Large intestine (tissue), 3 donors: ENCODE measurements around the gene ZNF423. TPM values are rescaled to one million over a fixed set of nuclear protein-coding genes. Genes with fewer than 3 reads are reported as not detected.

ENCODE experiments used
- DNase-seq, 2 donors: peaks; one replicate each; pipeline versions ENCODE4 v3.0.0 to v3.0.0-alpha.2; 2013
- H3K27ac ChIP-seq: one replicate; pipeline ENCODE4 v1.5.1; 2013; ENCODE audit warnings: low read length
- H3K27me3 ChIP-seq: 2 replicates; pipeline ENCODE4 v1.6.1; 2013; ENCODE audit warnings: low read length; ENCODE audit not compliant: control insufficient read depth, insufficient read depth
- H3K36me3 ChIP-seq: 2 replicates; pipeline ENCODE4 v1.6.1; 2013; ENCODE audit warnings: low read length; ENCODE audit not compliant: control insufficient read depth, insufficient read depth
- H3K4me1 ChIP-seq: one replicate; pipeline ENCODE4 v1.6.1; 2013; ENCODE audit warnings: low read length; ENCODE audit not compliant: control insufficient read depth, insufficient read depth
- H3K4me3 ChIP-seq: one replicate; pipeline ENCODE4 v1.5.1; 2013; ENCODE audit warnings: low read length
- H3K9me3 ChIP-seq: one replicate; pipeline ENCODE4 v1.6.1; 2013; ENCODE audit warnings: mild to moderate bottlenecking, low read depth, low read length, moderate library complexity; ENCODE audit not compliant: control insufficient read depth
- WGBS: methylation state at CpG from one replicate; pipeline ENCODE4 v1.1.5; 2013; ENCODE audit warnings: low lambda C conversion rate; ENCODE audit not compliant: insufficient coverage; 5-methylcytosine and 5-hydroxymethylcytosine counted together
- polyA plus RNA-seq: library from polyadenylated mRNA; unstranded; fragments of 120-200 nt; gene quantifications from one replicate; pipeline ENCODE4 v1.2.1, GENCODE V29; 2013

The ZNF423 gene
- polyA plus RNA-seq, 1 donor, result 6.7 TPM

DNA sequence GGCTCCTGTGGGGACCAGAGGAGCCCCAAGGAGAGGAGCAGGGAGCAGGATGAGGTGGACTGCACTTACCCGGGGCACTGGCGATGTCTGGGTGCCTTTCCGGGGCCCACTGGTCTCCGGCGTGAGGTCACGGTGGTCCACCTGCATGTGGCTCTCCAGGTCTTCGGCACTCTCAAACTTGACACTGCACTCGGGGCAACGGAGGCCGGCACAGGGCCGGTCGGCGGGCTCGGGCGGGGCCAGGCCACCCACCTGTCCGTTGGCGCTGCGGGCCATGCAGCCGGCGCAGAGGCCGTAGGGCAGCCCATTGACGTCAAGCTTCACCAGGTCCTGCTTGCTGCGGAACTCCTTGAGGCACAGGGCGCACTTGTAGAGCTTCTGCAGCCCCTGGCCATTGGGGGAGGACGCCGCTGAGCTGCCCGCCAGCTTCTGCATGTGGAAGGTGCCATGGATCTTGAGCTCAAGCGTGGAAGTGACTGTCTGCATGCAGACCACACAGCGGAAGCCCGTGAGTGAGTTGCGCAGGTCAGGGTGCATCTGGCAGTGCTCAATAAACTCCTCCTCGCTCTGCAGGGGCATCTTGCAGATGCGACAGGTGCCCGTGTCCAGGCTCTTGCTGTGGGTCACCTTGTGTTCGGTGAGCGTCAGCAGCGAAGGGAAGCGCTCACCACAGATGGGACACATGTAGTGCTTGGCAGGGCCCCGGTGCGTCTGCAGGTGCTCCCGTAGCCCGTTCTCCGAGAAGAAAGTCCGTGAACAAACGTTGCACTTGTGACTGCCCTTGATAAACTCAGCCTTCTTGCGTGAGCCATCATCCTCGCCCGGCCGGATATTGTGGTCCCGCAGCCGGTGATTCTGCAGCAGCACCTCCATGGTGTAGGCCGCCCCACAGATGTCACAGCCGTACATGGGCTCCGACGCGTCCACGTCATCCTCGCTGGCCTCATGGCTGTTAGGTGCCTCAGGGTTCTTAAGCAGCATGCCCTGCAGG lies 220.0 kb downstream of the ZNF423 start:
- WGBS, result no CpG with 5 or more reads among the region's 58 CpGs
- Histone ChIP-seq H3K36me3 (peaks cover 36% of the 10 kb centered on the region), H3K27ac (no peak overlapping the region), H3K9me3 (no peaks in the 10 kb centered on the region), H3K4me3 (no peak overlapping the region), H3K4me1 (peaks cover 9% of the 10 kb centered on the region), H3K27me3 (no peaks in the 10 kb centered on the region)
- no peak for DNase-seq

- H3K9me3 ChIP-seq, result no peaks in the 10 kb centered on the region
- peaks cover 9% of the 10 kb centered on the region for H3K4me1 ChIP-seq
- no peaks in the 10 kb centered on the region for H3K27me3 ChIP-seq
Measured at GRCh38 chr16:49635009-49635350, 220.9 kb downstream of the ZNF423 start.

GRCh38 chr16:49634235-49635008 lies 221.5 kb downstream of the ZNF423 start:
- H3K4me1 ChIP-seq, result peaks cover 6% of the 10 kb centered on the region

More at GRCh38 chr16:49635009-49635350, 220.9 kb downstream of the ZNF423 start:
- WGBS, result no CpG with 5 or more reads among the region's 1 CpG
- Histone ChIP-seq H3K36me3 (peaks cover 36% of the 10 kb centered on the region), H3K4me3 (no peak overlapping the region), H3K27ac (no peak overlapping the region)
- DNase-seq, result no peak

GRCh38 chr16:49632795-49633184 lies 223.1 kb downstream of the ZNF423 start:
- H3K4me1 ChIP-seq, result no peaks in the 10 kb centered on the region
- no peak overlapping the region for H3K27ac ChIP-seq
- no peaks in the 10 kb centered on the region for H3K27me3 ChIP-seq
- no CpG with 5 or more reads among the region's 4 CpGs for WGBS
- DNase-seq, result no peak
- H3K4me3 ChIP-seq, result no peak overlapping the region
- H3K9me3 ChIP-seq, result peaks cover 7% of the 10 kb centered on the region
- peaks cover 34% of the 10 kb centered on the region for H3K36me3 ChIP-seq

More at GRCh38 chr16:49634235-49635008, 221.5 kb downstream of the ZNF423 start:
- no peak for DNase-seq
- H3K27me3 ChIP-seq, result no peaks in the 10 kb centered on the region
- H3K27ac ChIP-seq, result no peak overlapping the region
- no peak overlapping the region for H3K4me3 ChIP-seq
- no peaks in the 10 kb centered on the region for H3K9me3 ChIP-seq
- peaks cover 36% of the 10 kb centered on the region for H3K36me3 ChIP-seq
- WGBS, result no CpG with 5 or more reads among the region's 10 CpGs

GRCh38 chr16:49632086-49632794 lies 223.7 kb downstream of the ZNF423 start:
- no CpG with 5 or more reads among the region's 9 CpGs for WGBS
- Histone ChIP-seq H3K36me3 (peaks cover 28% of the 10 kb centered on the region), H3K4me1 (no peaks in the 10 kb centered on the region), H3K27ac (no peak overlapping the region), H3K4me3 (no peak overlapping the region), H3K27me3 (no peaks in the 10 kb centered on the region), H3K9me3 (peaks cover 12% of the 10 kb centered on the region)
- DNase-seq, result no peak

DNA sequence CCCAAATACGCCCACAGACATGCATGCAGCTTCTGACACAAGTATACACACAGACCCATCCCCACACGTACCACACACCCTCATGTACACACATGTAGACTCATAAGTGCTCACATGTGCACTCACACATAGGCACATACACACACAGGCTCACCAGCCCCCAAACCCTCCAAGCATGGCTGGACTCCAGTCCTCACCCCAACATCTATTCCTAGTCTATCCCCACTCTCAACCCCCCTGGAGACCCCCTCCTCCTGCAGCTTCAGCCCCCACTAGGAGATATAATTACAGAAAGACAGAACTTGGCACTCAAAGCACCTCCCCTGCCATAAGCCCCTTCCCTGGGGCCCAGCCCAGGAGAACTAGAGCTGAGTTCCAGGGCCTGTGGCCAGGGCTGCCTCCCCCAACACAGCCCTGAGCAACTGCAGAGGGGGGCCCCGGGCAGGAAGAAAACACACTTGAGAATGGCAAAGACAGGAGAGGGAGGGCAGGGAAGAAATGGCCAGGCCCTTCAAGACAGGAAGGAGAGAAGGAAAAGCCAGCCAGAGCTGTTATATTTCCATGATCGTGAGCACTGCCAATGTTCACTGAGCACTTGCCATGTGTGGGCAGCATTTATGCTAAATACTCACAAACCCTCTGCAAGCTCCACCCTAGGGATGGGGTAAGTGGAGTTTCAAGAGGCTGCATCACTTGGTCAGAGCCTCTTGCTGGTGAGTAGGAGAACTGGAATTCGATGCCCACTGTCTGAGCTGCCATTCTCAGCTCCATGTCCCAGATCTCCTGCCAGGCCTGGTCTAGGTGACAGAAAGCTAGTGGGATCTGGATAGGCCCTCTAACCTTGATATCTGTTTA lies 224.5 kb downstream of the ZNF423 start:
- H3K27me3 ChIP-seq, result no peaks in the 10 kb centered on the region
- H3K36me3 ChIP-seq, result peaks cover 21% of the 10 kb centered on the region
- no peak for DNase-seq
- no peak overlapping the region for H3K4me3 ChIP-seq
- H3K4me1 ChIP-seq, result no peaks in the 10 kb centered on the region
- peaks cover 14% of the 10 kb centered on the region for H3K9me3 ChIP-seq
- no peak overlapping the region for H3K27ac ChIP-seq
- WGBS, result no CpG with 5 or more reads among the region's 5 CpGs

GRCh38 chr16:49630783-49631182 lies 225.1 kb downstream of the ZNF423 start:
- Histone ChIP-seq H3K9me3 (peaks cover 14% of the 10 kb centered on the region), H3K4me1 (no peaks in the 10 kb centered on the region), H3K4me3 (no peak overlapping the region), H3K27ac (no peak overlapping the region), H3K27me3 (no peaks in the 10 kb centered on the region), H3K36me3 (peaks cover 14% of the 10 kb centered on the region)
- no peak for DNase-seq
- no CpG with 5 or more reads among the region's 4 CpGs for WGBS

DNA sequence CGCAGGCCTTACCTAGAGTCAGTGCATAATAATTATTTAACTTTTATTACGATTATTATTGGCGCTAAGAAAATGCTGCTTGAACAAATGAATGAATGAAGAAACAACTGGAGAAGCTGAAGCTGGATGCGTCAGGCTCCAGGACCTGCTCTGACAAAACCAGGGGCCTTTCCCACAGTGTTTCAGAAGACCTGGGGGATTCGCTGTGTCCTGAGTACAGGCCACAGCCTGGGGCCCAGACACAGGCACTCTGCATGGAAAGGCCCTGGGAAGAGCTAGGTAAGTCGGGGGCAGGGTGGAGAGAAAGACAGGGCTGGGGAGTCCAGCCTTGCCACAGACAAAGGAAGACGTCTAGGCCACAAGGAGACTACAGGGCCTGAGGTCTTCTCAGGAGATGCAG lies 226.1 kb downstream of the ZNF423 start:
- Histone ChIP-seq H3K27ac (no peak overlapping the region), H3K27me3 (no peaks in the 10 kb centered on the region), H3K36me3 (peaks cover 9% of the 10 kb centered on the region), H3K4me3 (no peak overlapping the region), H3K9me3 (peaks cover 14% of the 10 kb centered on the region), H3K4me1 (no peaks in the 10 kb centered on the region)
- DNase-seq, result no peak
- no CpG with 5 or more reads among the region's 7 CpGs for WGBS

GRCh38 chr16:49628148-49628547 lies 227.8 kb downstream of the ZNF423 start:
- Histone ChIP-seq H3K27me3 (no peaks in the 10 kb centered on the region), H3K4me3 (no peak overlapping the region), H3K9me3 (peaks cover 14% of the 10 kb centered on the region), H3K36me3 (peaks cover 5% of the 10 kb centered on the region), H3K4me1 (no peaks in the 10 kb centered on the region), H3K27ac (no peak overlapping the region)
- DNase-seq, result no peak
- 90% methylated on average over 3 of the region's 3 CpGs for WGBS
